ENCODE results near the gene FAM151A. TPM values are rescaled to one million over a fixed set of nuclear protein-coding genes. Genes with fewer than 3 reads are reported as not detected.

The FAM151A gene
- polyA plus RNA-seq, 1 donor from 2014 or later, result not detected

DNA sequence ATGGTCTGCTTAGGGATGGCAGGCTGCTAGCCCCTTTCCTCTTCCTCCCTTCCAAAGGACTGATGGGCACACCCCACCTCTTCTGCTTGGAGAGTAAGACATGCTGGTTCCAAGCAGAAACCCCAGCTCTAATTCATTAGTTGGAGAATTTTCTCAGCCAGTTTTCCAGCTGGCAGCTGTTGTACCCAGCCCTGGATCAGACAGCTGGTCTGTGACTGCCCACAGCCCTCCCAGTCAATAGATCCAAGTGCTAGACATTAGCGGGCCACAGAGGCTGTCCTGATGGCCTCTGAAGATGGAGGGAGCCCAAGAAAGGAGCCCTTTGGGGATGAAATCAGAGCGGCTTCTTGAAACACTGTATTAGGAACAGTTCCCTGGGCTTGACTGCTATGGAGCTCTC, 39.5 kb downstream of the FAM151A start:
- Histone ChIP-seq H3K9me3 (ENCODE audit: low read length) (no peaks in the 10 kb centered on the region), H3K27ac (ENCODE audit: low read length) (no peak overlapping the region), H3K79me2 (replicated peaks; ENCODE audit: insufficient read depth, low read length) (no peaks in the 10 kb centered on the region)

DNA sequence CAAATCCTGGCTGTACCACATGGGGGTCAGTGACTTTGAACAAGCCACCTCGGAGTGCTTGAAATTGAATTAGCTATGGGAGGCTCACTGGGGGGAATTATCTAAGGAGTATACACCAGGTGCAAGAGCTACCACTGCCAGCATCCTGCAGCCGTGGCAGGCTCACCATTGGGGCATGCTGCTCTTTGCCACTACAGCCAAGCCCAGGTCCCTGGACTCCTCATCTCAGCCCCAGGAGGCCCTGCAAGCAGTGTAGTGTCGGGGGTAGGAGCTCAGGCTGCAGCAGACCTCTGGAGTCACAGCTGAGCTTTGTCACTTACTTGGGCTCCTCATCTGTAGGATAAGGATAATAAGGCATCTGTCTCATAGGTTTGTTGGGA, 40.0 kb downstream of the FAM151A start:
- TF ChIP-seq RAD21 (conservative IDR thresholded peaks at IDR 0.05) (no peak), TAF1 (IDR thresholded peaks at IDR 0.05; ENCODE audit: low read depth) (no peak), MXI1 (conservative IDR thresholded peaks at IDR 0.05; ENCODE audit: poor library complexity, severe bottlenecking) (no peak), POLR2AphosphoS5 (IDR thresholded peaks at IDR 0.05) (no peak), SMC3 (conservative IDR thresholded peaks at IDR 0.05; ENCODE audit: poor library complexity) (no peak), EZH2 (IDR thresholded peaks at IDR 0.05; ENCODE audit: borderline replicate concordance, insufficient read depth, low read length, poor library complexity, severe bottlenecking) (no peak), EP300 (conservative IDR thresholded peaks at IDR 0.05; ENCODE audit: poor library complexity, severe bottlenecking) (no peak)
- TF ChIP-seq, protein P1, sequence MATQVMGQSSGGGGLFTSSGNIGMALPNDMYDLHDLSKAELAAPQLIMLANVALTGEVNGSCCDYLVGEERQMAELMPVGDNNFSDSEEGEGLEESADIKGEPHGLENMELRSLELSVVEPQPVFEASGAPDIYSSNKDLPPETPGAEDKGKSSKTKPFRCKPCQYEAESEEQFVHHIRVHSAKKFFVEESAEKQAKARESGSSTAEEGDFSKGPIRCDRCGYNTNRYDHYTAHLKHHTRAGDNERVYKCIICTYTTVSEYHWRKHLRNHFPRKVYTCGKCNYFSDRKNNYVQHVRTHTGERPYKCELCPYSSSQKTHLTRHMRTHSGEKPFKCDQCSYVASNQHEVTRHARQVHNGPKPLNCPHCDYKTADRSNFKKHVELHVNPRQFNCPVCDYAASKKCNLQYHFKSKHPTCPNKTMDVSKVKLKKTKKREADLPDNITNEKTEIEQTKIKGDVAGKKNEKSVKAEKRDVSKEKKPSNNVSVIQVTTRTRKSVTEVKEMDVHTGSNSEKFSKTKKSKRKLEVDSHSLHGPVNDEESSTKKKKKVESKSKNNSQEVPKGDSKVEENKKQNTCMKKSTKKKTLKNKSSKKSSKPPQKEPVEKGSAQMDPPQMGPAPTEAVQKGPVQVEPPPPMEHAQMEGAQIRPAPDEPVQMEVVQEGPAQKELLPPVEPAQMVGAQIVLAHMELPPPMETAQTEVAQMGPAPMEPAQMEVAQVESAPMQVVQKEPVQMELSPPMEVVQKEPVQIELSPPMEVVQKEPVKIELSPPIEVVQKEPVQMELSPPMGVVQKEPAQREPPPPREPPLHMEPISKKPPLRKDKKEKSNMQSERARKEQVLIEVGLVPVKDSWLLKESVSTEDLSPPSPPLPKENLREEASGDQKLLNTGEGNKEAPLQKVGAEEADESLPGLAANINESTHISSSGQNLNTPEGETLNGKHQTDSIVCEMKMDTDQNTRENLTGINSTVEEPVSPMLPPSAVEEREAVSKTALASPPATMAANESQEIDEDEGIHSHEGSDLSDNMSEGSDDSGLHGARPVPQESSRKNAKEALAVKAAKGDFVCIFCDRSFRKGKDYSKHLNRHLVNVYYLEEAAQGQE (IDR thresholded peaks at IDR 0.05; ENCODE audit: borderline replicate concordance), result no peak
- TF ChIP-seq, protein P2, sequence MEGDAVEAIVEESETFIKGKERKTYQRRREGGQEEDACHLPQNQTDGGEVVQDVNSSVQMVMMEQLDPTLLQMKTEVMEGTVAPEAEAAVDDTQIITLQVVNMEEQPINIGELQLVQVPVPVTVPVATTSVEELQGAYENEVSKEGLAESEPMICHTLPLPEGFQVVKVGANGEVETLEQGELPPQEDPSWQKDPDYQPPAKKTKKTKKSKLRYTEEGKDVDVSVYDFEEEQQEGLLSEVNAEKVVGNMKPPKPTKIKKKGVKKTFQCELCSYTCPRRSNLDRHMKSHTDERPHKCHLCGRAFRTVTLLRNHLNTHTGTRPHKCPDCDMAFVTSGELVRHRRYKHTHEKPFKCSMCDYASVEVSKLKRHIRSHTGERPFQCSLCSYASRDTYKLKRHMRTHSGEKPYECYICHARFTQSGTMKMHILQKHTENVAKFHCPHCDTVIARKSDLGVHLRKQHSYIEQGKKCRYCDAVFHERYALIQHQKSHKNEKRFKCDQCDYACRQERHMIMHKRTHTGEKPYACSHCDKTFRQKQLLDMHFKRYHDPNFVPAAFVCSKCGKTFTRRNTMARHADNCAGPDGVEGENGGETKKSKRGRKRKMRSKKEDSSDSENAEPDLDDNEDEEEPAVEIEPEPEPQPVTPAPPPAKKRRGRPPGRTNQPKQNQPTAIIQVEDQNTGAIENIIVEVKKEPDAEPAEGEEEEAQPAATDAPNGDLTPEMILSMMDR (IDR thresholded peaks at IDR 0.05; ENCODE audit: poor library complexity, severe bottlenecking), result no peak
- Histone ChIP-seq H2AFZ (ENCODE audit: low read depth, low read length) (no peak overlapping the region), H3K79me2 (replicated peaks; ENCODE audit: insufficient read depth, low read length) (no peaks in the 10 kb centered on the region), H3K9me3 (ENCODE audit: low read length) (no peaks in the 10 kb centered on the region), H3K9me2 (ENCODE audit: insufficient read depth, low read length) (no peaks in the 10 kb centered on the region), H3K36me3 (ENCODE audit: insufficient read depth, low read length) (no peaks in the 10 kb centered on the region), H3K27me3 (ENCODE audit: insufficient read depth, low read depth, low read length) (no peaks in the 10 kb centered on the region), H3F3A (ENCODE audit: insufficient read depth, low read length, poor library complexity, severe bottlenecking) (no peaks in the 10 kb centered on the region), H3K4me2 (ENCODE audit: low read length) (no peak overlapping the region), H3K27ac (ENCODE audit: low read length) (no peak overlapping the region), H3K9ac (ENCODE audit: low read length) (no peak overlapping the region), H4K20me1 (ENCODE audit: insufficient read depth) (no peaks in the 10 kb centered on the region), H3K4me3 (ENCODE audit: low read length) (no peak overlapping the region)

More for the DNA sequence above, 39.5 kb downstream of the FAM151A start:
- no peak overlapping the region for H3K9ac ChIP-seq (ENCODE audit: low read length)
- no peaks in the 10 kb centered on the region for H3K9me2 ChIP-seq (ENCODE audit: insufficient read depth, low read length)
- no peaks in the 10 kb centered on the region for H3K36me3 ChIP-seq (ENCODE audit: insufficient read depth, low read length)
- no peaks in the 10 kb centered on the region for H3F3A ChIP-seq (ENCODE audit: insufficient read depth, low read length, poor library complexity, severe bottlenecking)
- H3K4me3 ChIP-seq (ENCODE audit: low read length), result no peak overlapping the region
- no peaks in the 10 kb centered on the region for H3K27me3 ChIP-seq (ENCODE audit: insufficient read depth, low read depth, low read length)
- no peak for TF ChIP-seq POLR2AphosphoS5 (IDR thresholded peaks at IDR 0.05)
- TF ChIP-seq MXI1 (conservative IDR thresholded peaks at IDR 0.05; ENCODE audit: poor library complexity, severe bottlenecking), result no peak
- no peak for TF ChIP-seq EP300 (conservative IDR thresholded peaks at IDR 0.05; ENCODE audit: poor library complexity, severe bottlenecking)
- TF ChIP-seq, protein P2 (IDR thresholded peaks at IDR 0.05; ENCODE audit: poor library complexity, severe bottlenecking), result no peak
- no peak for TF ChIP-seq SMC3 (conservative IDR thresholded peaks at IDR 0.05; ENCODE audit: poor library complexity)
- no peak for TF ChIP-seq RAD21 (conservative IDR thresholded peaks at IDR 0.05)
- no peak for TF ChIP-seq TAF1 (IDR thresholded peaks at IDR 0.05; ENCODE audit: low read depth)
- no peak for TF ChIP-seq EZH2 (IDR thresholded peaks at IDR 0.05; ENCODE audit: borderline replicate concordance, insufficient read depth, low read length, poor library complexity, severe bottlenecking)
- TF ChIP-seq, protein P1 (IDR thresholded peaks at IDR 0.05; ENCODE audit: borderline replicate concordance), result no peak
- no peak overlapping the region for H2AFZ ChIP-seq (ENCODE audit: low read depth, low read length)
- no peak overlapping the region for H3K4me2 ChIP-seq (ENCODE audit: low read length)
- H4K20me1 ChIP-seq (ENCODE audit: insufficient read depth), result no peaks in the 10 kb centered on the region
